GM23338 (cell line): ENCODE measurements around the gene RAD52. TPM values are rescaled to one million over a fixed set of nuclear protein-coding genes. Genes with fewer than 3 reads are reported as not detected.

Experiments
- ATAC-seq: fragments of 200-7000 bp; cut with Tn5 transposase; 3 replicates; pipeline ENCODE4 v1.9.1; 2020
- DNase-seq: peaks from one replicate; pipeline ENCODE4 v3.0.0-alpha.2; 2015; ENCODE audit warnings: low spot score
- H2AFZ ChIP-seq: fragments of 200-600 bp; sonication (generic); 2 replicates; pipeline ENCODE4 v1.8.0; 2016; ENCODE audit warnings: antibody characterized with exemption, mild to moderate bottlenecking, moderate library complexity
- H3F3A ChIP-seq: fragments of 200-600 bp; sonication (generic); replicated peaks from 2 replicates; pipeline ENCODE4 v1.8.0; 2017; ENCODE audit warnings: antibody characterized with exemption, mixed run types, low read depth
- H3K27ac ChIP-seq: fragments of 200-600 bp; sonication (generic); 2 replicates; pipeline ENCODE4 v1.6.1; 2016; ENCODE audit warnings: low read depth
- H3K27me3 ChIP-seq: fragments of 200-600 bp; sonication (generic); 2 replicates; pipeline ENCODE4 v1.8.0; 2016; ENCODE audit warnings: mild to moderate bottlenecking, mixed run types, moderate library complexity; ENCODE audit not compliant: insufficient read depth
- H3K36me3 ChIP-seq: fragments of 200-600 bp; sonication (generic); 2 replicates; pipeline ENCODE4 v1.8.0; 2016; ENCODE audit warnings: mild to moderate bottlenecking; ENCODE audit not compliant: insufficient read depth
- H3K4me1 ChIP-seq: fragments of 200-600 bp; sonication (generic); 2 replicates; pipeline ENCODE4 v1.8.0; 2016; ENCODE audit warnings: mild to moderate bottlenecking, moderate library complexity; ENCODE audit not compliant: insufficient read depth
- H3K4me2 ChIP-seq: fragments of 200-600 bp; sonication (generic); 2 replicates; pipeline ENCODE4 v1.7.1; 2017; ENCODE audit warnings: mixed run types
- H3K4me3 ChIP-seq: fragments of 200-600 bp; sonication (generic); 2 replicates; pipeline ENCODE4 v1.6.1; 2016; ENCODE audit warnings: mixed run types
- H3K79me2 ChIP-seq: fragments of 200-600 bp; sonication (generic); replicated peaks from 2 replicates; pipeline ENCODE4 v1.8.0; 2017; ENCODE audit warnings: mild to moderate bottlenecking; ENCODE audit not compliant: insufficient read depth
- H3K9me2 ChIP-seq: fragments of 200-600 bp; sonication (generic); 2 replicates; pipeline ENCODE4 v1.8.0; 2017; ENCODE audit not compliant: insufficient read depth
- H4K20me1 ChIP-seq: fragments of 200-600 bp; sonication (generic); replicated peaks from 2 replicates; pipeline ENCODE4 v1.8.0; 2017; ENCODE audit warnings: mild to moderate bottlenecking; ENCODE audit not compliant: insufficient read depth
- H3K27ac Mint-ChIP-seq: 2 replicates; pipeline ENCODE4 v1.8.0; 2020; ENCODE audit warnings: inconsistent platforms, mild to moderate bottlenecking, moderate library complexity, mixed read lengths
- H3K27me3 Mint-ChIP-seq: 3 replicates; pipeline ENCODE4 v1.8.0; 2022; ENCODE audit warnings: low read depth, mild to moderate bottlenecking, moderate library complexity, mixed read lengths, inconsistent platforms; ENCODE audit not compliant: insufficient read depth, poor library complexity
- H3K36me3 Mint-ChIP-seq: 3 replicates; pipeline ENCODE4 v1.8.0; 2021; ENCODE audit warnings: low read depth, mild to moderate bottlenecking, inconsistent platforms, moderate library complexity, mixed read lengths
- H3K4me1 Mint-ChIP-seq: 3 replicates; pipeline ENCODE4 v1.8.0; 2020; ENCODE audit warnings: mild to moderate bottlenecking, inconsistent platforms, mixed read lengths
- H3K4me3 Mint-ChIP-seq: 3 replicates; pipeline ENCODE4 v1.8.0; 2021; ENCODE audit warnings: moderate library complexity, mild to moderate bottlenecking, inconsistent platforms, mixed read lengths
- H3K9me3 Mint-ChIP-seq: 3 replicates; pipeline ENCODE4 v1.8.0; 2020; ENCODE audit warnings: moderate library complexity, mild to moderate bottlenecking, inconsistent platforms, mixed read lengths
- CREB1 ChIP-seq: fragments of 250-450 bp; sonication (Bioruptor Pico); IDR thresholded peaks from 2 replicates; pipeline ENCODE4 v1.5.0; 2020; ENCODE audit warnings: low read depth, mild to moderate bottlenecking, moderate library complexity
- CTCF ChIP-seq, 2 experiments: fragments of 200-600 bp in 1 of 2; sonication (generic) in 1 of 2; conservative IDR thresholded peaks; 2 replicates each; pipeline versions ENCODE4 v1.5.1 to v1.6.1; 2016 to 2017; ENCODE audit warnings: antibody characterized with exemption in 2 of 2, low read depth in 2 of 2, mild to moderate bottlenecking in 2 of 2, moderate library complexity in 1 of 2
- ETS1 ChIP-seq: IDR thresholded peaks from 2 replicates; pipeline ENCODE4 v1.6.1; 2016; ENCODE audit warnings: antibody characterized with exemption
- JUNB ChIP-seq: IDR thresholded peaks from one replicate; pipeline ENCODE4 v1.6.1; 2016; ENCODE audit warnings: antibody characterized with exemption; ENCODE audit not compliant: unreplicated experiment
- POLR2AphosphoS5 ChIP-seq: IDR thresholded peaks from 2 replicates; pipeline ENCODE4 v1.6.1; 2016; ENCODE audit warnings: antibody characterized with exemption, low read depth
- STAT1 ChIP-seq: IDR thresholded peaks from one replicate; pipeline ENCODE4 v1.6.1; 2016; ENCODE audit warnings: antibody characterized with exemption; ENCODE audit not compliant: unreplicated experiment
- ZNF114 ChIP-seq: fragments of 250-450 bp; sonication (Bioruptor Pico); IDR thresholded peaks from 2 replicates; pipeline ENCODE4 v1.5.0; 2020; ENCODE audit warnings: mild to moderate bottlenecking, moderate library complexity
- ZNF462 ChIP-seq: fragments of 250-450 bp; sonication (Bioruptor Pico); IDR thresholded peaks from 2 replicates; pipeline ENCODE4 v1.5.0; 2020; ENCODE audit warnings: mild to moderate bottlenecking, moderate library complexity
- polyA plus RNA-seq: library from polyadenylated mRNA; unstranded; fragments of >200 nt; fragmentation: Nextera tagmentation; extraction: Ambion mirVana; gene quantifications from 2 replicates; pipeline ENCODE4 v1.2.1, GENCODE V29; 2016
- total RNA-seq: library from RNA; depleted of rRNA; stranded (reverse); fragments of >200 nt; shearing (Covaris generic); gene quantifications from 2 replicates; pipeline ENCODE4 v1.2.3, GENCODE V29; 2014

RAD52 gene
- total and polyA plus RNA-seq, 2 experiments from 2014 or later, result 10.9 to 21.3 TPM

- TF ChIP-seq ZNF462 (CRISPR knock-in tag), result no peak
- TF ChIP-seq POLR2AphosphoS5, result no peak
- TF ChIP-seq JUNB, result no peak
- TF ChIP-seq CTCF (conservative IDR thresholded peaks at IDR 0.05; ENCODE audit: low read depth in 2 of 2), result no peak
- TF ChIP-seq ETS1, result no peak
- no peak for TF ChIP-seq CREB1 (CRISPR knock-in tag)
- TF ChIP-seq ZNF114 (CRISPR knock-in tag), result no peak
- TF ChIP-seq STAT1, result no peak
- Histone ChIP-seq H3K79me2 (0 out of 2 replicates have a peak, but pooled peaks cover 2% of the 10 kb centered on the region), H3K4me1 (no peaks in the 10 kb centered on the region), H3K36me3 (peaks cover 19% of the 10 kb centered on the region), H3K4me3 (no peak overlapping the region), H3K9me2 (no peaks in the 10 kb centered on the region), H3K27me3 (no peaks in the 10 kb centered on the region), H3K4me2 (no peak overlapping the region), H3K27ac (no peak overlapping the region), H3F3A (no peaks in the 10 kb centered on the region), H2AFZ (no peak overlapping the region), H4K20me1 (peaks cover 2% of the 10 kb centered on the region; the same call in 1 of the 2 replicates)
- Mint-ChIP-seq H3K36me3 (peaks cover 55% of the 10 kb centered on the region), H3K27me3 (peaks cover 2% of the 10 kb centered on the region), H3K27ac (no peak overlapping the region), H3K4me3 (no peak overlapping the region), H3K4me1 (no peaks in the 10 kb centered on the region), H3K9me3 (no peaks in the 10 kb centered on the region; the same call in 2 of the 3 replicates)
- ATAC-seq, result no peak
- no peak for DNase-seq
Measured at GRCh38 chr12:931591-931990, 17.9 kb downstream of the RAD52 start.
